GM19025 (cell line): ENCODE data around the gene DDB1.

Experiments
- ATAC-seq: cut with Tn5 transposase; IDR thresholded peaks from one replicate; pipeline ENCODE4 v1.9.1; 2021; ENCODE audit warnings: mild to moderate bottlenecking, low read depth, moderate library complexity; ENCODE audit not compliant: unreplicated experiment

Gene DDB1

DNA sequence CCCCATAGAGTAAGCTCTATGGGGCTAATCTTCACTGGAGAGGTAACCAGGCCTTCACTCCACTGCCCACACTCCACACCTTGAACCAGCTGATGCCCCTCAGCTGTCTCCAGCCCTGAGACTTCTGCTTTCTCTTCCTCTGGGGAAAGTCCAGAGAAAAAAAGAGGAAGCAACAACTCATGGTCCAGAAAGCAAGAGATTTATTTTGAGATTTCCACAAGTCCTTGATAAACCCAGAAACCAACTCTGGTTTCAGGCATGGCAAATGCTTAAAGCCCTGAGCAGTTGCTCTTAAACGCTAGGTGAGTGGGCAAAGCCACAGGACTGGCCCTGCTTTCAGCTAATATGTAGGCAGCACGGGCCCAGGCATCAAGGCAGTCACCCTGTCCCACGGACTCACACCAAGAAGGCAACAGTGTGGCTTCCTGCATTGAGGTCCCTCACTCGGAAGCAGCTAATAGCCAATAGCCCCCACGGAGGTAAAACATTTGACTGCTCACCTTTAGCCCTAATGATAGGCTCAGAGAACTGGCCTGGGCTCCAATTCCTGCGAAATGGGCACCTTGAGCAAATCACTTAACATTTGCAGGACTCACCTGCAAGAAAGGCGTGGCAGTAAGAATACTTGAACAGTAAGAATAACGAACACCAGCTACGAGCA, 24.5 kb upstream of the DDB1 start:
- peak; percentile 43 for ATAC-seq

DNA sequence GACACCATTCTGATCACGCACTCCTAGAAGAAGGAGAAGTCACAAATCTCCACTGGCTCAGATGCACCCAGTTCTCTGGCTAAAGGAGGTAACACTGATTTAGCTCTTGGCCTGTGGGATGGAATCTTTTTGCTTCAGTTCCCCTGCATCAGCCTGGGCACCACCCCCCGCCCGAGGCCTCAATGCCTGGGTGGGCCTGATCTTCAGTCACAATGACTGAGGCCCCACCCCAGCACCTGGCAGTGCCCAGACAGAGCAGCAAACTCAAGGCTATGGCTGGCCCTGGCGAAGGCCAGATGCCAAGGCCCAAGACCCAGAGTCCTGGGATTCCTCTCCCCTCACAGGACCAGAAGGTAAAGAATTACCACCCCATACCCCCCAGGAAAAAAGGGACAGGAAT, 23.8 kb upstream of the DDB1 start:
- no peak for ATAC-seq

DNA sequence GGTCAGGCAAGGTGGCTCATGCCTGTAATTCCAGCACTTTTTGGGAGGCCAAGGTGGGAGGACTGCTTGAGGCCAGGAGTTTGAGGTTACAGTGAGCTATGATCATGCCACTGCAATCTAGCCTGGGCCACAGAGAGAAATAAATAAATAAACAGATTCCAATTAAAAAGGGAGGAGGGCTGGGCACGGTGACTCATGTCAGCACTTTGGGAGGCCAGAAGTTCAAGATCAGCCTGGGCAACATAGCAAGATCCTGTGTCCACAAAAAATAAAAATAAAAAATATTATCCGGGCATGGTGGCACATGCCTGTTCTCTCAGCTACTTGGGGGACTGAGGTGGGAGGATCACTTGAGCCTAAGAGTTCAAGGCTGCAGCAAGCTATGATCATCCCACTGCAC, 21.3 kb upstream of the DDB1 start:
- ATAC-seq = no peak

- no peak for ATAC-seq
Observed at GRCh38 chr11:61353131-61354067, 20.5 kb upstream of the DDB1 start.

DNA sequence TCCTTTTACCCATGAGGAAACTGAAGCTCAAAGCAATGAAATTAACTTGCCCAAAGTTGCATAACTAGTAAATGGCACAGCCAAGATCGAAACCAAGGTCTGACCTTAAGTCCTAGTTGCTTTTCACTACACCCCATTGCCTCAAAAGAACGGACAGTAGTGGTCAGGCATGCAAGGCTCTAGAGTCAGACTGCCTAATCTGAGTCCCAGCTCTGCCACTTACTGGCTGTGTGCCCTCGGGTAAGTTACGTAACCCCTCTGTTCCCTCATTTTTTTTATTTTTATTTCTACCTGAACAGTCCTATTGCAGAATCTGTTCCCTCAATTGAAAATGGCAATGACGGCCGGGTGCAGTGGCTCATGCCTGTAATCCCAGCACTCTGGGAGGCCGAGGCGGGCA, 19.1 kb upstream of the DDB1 start:
- ATAC-seq = no peak

GRCh38 chr11:61350803-61351202, 17.9 kb upstream of the DDB1 start:
- no peak for ATAC-seq

- ATAC-seq = no peak
Observed at GRCh38 chr11:61350336-61350735, 17.4 kb upstream of the DDB1 start.

GRCh38 chr11:61349916-61350315, 17.0 kb upstream of the DDB1 start:
- no peak for ATAC-seq

- ATAC-seq = no peak
Observed at GRCh38 chr11:61349189-61349751, 16.4 kb upstream of the DDB1 start.

DNA sequence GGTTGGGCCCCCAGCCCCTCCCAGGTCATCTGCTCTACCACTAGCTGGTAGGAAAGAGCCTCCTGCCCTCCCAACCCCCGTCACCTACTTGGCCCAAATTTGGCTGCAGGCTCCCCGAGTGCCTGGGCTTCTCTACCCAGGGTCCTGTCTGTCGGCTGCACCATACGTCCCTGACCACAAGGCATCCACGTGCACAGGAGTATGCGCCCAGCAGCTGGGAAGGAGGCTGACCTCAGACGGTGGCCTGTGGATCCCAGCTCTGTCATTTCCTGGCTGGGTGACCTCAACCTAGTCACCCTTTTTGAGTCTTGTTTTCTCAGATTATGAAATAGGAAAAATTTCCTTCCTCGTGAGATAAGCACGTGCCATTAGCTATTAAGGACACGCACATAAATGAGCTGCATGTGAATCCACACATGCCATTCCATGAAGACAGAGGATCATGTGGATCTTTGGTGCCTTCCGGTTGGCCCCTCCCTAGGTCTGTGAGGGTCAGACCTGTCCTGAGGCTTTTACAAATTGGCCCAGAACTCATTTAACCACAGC, 15.1 kb upstream of the DDB1 start:
- no peak for ATAC-seq

DNA sequence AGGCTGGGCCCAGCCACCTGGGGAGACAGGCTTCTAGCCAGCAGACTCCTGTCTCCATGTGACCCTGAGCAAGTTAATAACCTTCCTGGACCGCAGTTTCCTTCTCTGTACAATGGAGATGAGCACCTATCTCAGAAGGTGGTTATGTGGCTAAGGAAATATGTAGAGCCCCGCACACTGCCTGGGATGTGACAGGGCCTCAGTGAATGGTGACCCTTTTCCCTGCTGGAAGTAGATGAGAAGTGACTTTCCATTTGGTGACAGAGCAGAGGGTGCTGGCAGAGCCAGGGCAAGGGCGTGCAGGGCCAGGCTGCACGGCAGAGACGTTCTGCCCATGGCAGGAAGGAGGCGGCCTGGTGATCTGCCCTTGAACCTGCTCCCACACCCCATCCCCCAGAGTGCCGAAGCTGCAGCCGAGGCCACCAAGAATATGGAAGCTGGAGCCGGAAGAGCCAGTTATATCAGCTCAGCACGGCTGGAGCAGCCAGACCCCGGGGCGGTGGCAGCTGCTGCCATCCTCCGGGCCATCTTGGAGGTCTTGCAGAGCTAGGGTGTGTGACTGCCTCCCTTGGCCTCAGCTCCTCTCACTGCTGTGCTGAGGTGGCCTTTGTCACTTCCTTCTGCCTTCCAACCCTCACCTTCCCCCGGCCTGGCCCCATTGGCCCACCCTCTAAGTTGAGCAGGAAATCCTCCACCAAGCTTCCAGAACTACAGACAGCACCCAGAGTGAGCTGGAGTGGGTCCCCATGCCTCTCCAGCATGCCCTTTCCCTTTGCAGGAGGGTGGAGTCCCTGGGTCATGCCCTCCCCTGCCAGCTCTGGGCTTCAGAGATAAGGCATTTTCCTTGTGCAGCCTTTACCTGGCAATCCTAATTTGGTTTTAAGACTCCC, 13.3 kb upstream of the DDB1 start:
- no peak for ATAC-seq

DNA sequence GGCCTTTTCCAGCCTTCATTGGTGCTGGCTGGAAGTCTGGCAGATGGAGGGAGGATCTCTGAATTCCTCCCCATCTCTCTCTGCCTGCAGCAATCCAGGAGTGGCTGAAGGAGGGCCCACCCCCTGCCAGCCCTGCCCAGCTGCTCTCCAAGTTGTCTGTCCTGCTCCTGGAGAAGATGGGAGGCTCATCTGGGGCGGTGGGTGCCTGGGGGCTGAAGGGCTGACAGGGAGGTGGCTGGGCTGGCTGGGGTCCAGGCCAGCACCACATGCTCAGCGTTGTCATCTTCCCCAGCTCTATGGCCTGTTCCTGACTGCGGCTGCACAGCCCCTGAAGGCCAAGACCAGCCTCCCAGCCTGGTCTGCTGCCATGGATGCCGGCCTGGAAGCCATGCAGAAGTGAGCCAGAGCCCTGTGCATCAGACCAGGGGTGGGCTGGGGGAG, 12.3 kb upstream of the DDB1 start:
- ATAC-seq = no peak

GRCh38 chr11:61343792-61344745, 11.2 kb upstream of the DDB1 start:
- ATAC-seq = no peak

GRCh38 chr11:61342207-61342803, 9.4 kb upstream of the DDB1 start:
- ATAC-seq = no peak

GRCh38 chr11:61341706-61342105, 8.8 kb upstream of the DDB1 start:
- ATAC-seq = no peak

GRCh38 chr11:61340979-61341378, 8.1 kb upstream of the DDB1 start:
- ATAC-seq = no peak

DNA sequence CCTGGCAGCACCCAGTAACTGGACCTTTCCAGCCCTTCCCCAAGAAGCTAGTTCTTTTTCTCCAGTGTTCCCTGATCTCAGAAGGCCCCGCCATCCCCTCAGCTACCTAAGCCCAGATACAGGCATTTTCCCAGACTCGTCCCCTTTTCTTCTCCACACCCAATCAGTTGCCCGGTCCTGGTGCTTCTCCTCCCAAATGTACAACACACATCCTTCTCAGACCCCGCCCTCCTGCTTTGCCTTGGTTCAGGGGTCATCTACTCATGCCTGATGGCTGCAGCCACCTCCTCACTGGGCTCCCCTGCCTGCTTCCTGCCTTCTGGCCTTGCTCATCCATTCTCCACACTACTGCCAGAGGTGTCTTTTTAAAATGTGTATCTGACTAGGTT, 6.6 kb upstream of the DDB1 start:
- no peak for ATAC-seq

GRCh38 chr11:61338783-61339489, 6.0 kb upstream of the DDB1 start:
- no peak for ATAC-seq
